Endodermal cell (in vitro differentiated cells): Measurements from ENCODE around the gene IL1RN. TPM values are rescaled to one million over a fixed set of nuclear protein-coding genes. Genes with fewer than 3 reads are reported as not detected.

Experiments
- DNase-seq: peaks from one replicate; pipeline ENCODE4 v3.0.0-alpha.2; 2017
- H3K27ac ChIP-seq: 2 replicates; pipeline ENCODE4 v1.5.1; 2013; ENCODE audit warnings: mild to moderate bottlenecking, low read depth, low read length, moderate library complexity
- H3K27me3 ChIP-seq: 2 replicates; pipeline ENCODE4 v1.6.1; 2013; ENCODE audit warnings: mild to moderate bottlenecking, low read length, moderate library complexity; ENCODE audit not compliant: insufficient read depth, control insufficient read depth, poor library complexity, severe bottlenecking
- H3K36me3 ChIP-seq: 2 replicates; pipeline ENCODE4 v1.7.0; 2013; ENCODE audit warnings: mild to moderate bottlenecking, low read length, moderate library complexity; ENCODE audit not compliant: control insufficient read depth, insufficient read depth
- H3K4me1 ChIP-seq: one replicate; pipeline ENCODE4 v1.7.0; 2013; ENCODE audit warnings: low read length; ENCODE audit not compliant: control insufficient read depth, insufficient read depth
- H3K4me3 ChIP-seq: 2 replicates; pipeline ENCODE4 v1.5.1; 2013; ENCODE audit warnings: mild to moderate bottlenecking, low read length, moderate library complexity
- H3K9ac ChIP-seq: 2 replicates; pipeline ENCODE4 v1.6.1; 2013; ENCODE audit warnings: mild to moderate bottlenecking, low read length, moderate library complexity; ENCODE audit not compliant: poor library complexity, severe bottlenecking; ENCODE audit errors: extremely low read depth
- H3K9me3 ChIP-seq: 2 replicates; pipeline ENCODE4 v1.6.1; 2013; ENCODE audit warnings: mild to moderate bottlenecking, low read length, moderate library complexity; ENCODE audit not compliant: control insufficient read depth
- H3K27ac Mint-ChIP-seq: 2 replicates; pipeline ENCODE4 v1.8.0; 2020; ENCODE audit warnings: mixed read lengths
- H3K27me3 Mint-ChIP-seq: 2 replicates; pipeline ENCODE4 v1.8.0; 2021; ENCODE audit warnings: mild to moderate bottlenecking, mixed read lengths; ENCODE audit not compliant: insufficient read depth
- H3K36me3 Mint-ChIP-seq: 2 replicates; pipeline ENCODE4 v1.8.0; 2020; ENCODE audit warnings: low read depth, mixed read lengths
- H3K4me1 Mint-ChIP-seq: 2 replicates; pipeline ENCODE4 v1.8.0; 2020; ENCODE audit warnings: mixed read lengths
- H3K4me3 Mint-ChIP-seq: 2 replicates; pipeline ENCODE4 v1.8.0; 2020; ENCODE audit warnings: mild to moderate bottlenecking, moderate library complexity, mixed read lengths
- H3K9me3 Mint-ChIP-seq: 2 replicates; pipeline ENCODE4 v1.8.0; 2020; ENCODE audit warnings: mild to moderate bottlenecking, mixed read lengths
- WGBS, 2 experiments: methylation state at CpG; one replicate each; pipeline versions ENCODE4 v1.1.5 to v1.1.7; 2013; ENCODE audit warnings: missing lambda C conversion rate in 2 of 2, mixed read lengths in 1 of 2; ENCODE audit not compliant: insufficient coverage in 1 of 2, insufficient read length in 1 of 2; 5-methylcytosine and 5-hydroxymethylcytosine counted together
- total RNA-seq, 2 donors: library from RNA; stranded (reverse); fragmentation: NEBNext Ultra II Directional in 1 of 2; extraction: Animal tissue kit (Norgen Biotek cat#: 25700) in 1 of 2; gene quantifications; 2 replicates in 1 of 2; 3 replicates in 1 of 2; pipeline ENCODE4 v1.2.1, GENCODE V29; 2021
- TF ChIP-seq, protein P1 (sequence below): fragments of 200-600 bp; sonication (generic); conservative IDR thresholded peaks from 2 replicates; pipeline ENCODE4 v1.5.0; 2021; ENCODE audit warnings: antibody characterized with exemption, mild to moderate bottlenecking

IL1RN gene
- total RNA-seq, 2 donors from 2014 or later: not detected

DNA sequence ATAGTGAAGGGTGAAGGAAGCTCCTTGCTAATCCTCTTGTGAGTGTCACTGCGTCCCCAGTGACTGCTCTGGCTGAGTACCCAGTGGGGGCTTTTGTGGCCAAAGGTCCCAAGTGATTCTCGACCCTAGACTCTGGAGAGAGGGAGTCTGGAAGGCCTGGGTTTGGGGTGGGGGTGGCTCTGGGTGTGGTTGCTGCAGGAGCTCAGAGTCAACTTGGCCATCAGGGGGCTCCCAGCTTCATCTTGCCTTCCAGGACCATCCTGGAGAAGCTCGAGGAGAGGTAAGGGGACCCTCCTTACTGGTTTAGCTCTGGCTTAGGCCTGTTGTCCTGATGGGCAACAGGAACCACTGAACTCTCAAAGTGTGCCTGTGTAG is 47.0 kb downstream of the IL1RN start:
- TF ChIP-seq, protein P1, sequence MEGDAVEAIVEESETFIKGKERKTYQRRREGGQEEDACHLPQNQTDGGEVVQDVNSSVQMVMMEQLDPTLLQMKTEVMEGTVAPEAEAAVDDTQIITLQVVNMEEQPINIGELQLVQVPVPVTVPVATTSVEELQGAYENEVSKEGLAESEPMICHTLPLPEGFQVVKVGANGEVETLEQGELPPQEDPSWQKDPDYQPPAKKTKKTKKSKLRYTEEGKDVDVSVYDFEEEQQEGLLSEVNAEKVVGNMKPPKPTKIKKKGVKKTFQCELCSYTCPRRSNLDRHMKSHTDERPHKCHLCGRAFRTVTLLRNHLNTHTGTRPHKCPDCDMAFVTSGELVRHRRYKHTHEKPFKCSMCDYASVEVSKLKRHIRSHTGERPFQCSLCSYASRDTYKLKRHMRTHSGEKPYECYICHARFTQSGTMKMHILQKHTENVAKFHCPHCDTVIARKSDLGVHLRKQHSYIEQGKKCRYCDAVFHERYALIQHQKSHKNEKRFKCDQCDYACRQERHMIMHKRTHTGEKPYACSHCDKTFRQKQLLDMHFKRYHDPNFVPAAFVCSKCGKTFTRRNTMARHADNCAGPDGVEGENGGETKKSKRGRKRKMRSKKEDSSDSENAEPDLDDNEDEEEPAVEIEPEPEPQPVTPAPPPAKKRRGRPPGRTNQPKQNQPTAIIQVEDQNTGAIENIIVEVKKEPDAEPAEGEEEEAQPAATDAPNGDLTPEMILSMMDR: peak; percentile 37

DNA sequence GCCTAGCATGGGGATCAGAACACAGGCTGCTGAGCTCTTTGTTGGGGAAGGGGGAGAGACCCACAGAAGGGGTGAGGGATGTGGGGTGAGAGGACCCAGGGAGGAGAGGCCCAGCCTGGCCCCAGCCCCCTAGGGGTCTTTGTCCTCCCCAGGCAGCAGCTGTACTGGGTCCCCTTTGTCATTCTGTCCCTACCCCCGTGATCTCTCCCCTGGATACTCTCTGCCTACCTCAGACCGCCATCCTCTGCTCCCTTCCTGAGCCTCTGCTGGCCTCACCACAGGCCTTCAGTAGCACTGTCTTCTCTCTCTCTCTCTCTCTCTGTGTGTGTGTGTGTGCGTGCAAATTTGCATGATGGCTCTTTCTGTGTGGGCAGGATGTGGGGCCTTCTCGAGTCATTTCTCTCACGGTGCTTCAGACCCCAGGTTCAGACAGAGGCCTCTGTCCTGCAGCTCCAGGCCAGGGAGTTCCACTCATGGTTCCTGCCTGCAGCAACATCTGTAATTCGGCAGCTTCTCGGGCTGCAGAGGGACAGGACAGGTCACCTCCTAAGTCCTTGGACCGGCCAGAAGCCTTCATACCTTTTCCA is 47.7 kb downstream of the IL1RN start:
- Histone ChIP-seq H3K4me1 (no peaks in the 10 kb centered on the region), H3K36me3 (no peaks in the 10 kb centered on the region), H3K9ac (no peak overlapping the region), H3K27me3 (no peaks in the 10 kb centered on the region), H3K9me3 (no peaks in the 10 kb centered on the region), H3K4me3 (no peak overlapping the region), H3K27ac (no peak overlapping the region)
- 84 to 100% methylated on average over 1 to 8 of the region's 8 CpGs for WGBS, 2 experiments
- Mint-ChIP-seq H3K27ac (no peak overlapping the region), H3K36me3 (no peaks in the 10 kb centered on the region), H3K27me3 (peaks cover 3% of the 10 kb centered on the region), H3K4me1 (peaks cover 17% of the 10 kb centered on the region), H3K9me3 (no peaks in the 10 kb centered on the region), H3K4me3 (no peak overlapping the region)
- no peak for DNase-seq
- TF ChIP-seq, protein P1: no peak

More for the DNA sequence above, 47.0 kb downstream of the IL1RN start:
- Histone ChIP-seq H3K4me3 (no peak overlapping the region), H3K27me3 (no peaks in the 10 kb centered on the region), H3K9ac (no peak overlapping the region), H3K36me3 (no peaks in the 10 kb centered on the region), H3K9me3 (no peaks in the 10 kb centered on the region), H3K27ac (no peak overlapping the region), H3K4me1 (no peaks in the 10 kb centered on the region)
- Mint-ChIP-seq H3K4me1 (peaks cover 17% of the 10 kb centered on the region), H3K27me3 (peaks cover 3% of the 10 kb centered on the region), H3K36me3 (no peaks in the 10 kb centered on the region), H3K27ac (no peak overlapping the region), H3K9me3 (no peaks in the 10 kb centered on the region), H3K4me3 (no peak overlapping the region)
- 85 to 93% methylated on average over 2 to 3 of the region's 3 CpGs for WGBS, 2 experiments
- DNase-seq: no peak

DNA sequence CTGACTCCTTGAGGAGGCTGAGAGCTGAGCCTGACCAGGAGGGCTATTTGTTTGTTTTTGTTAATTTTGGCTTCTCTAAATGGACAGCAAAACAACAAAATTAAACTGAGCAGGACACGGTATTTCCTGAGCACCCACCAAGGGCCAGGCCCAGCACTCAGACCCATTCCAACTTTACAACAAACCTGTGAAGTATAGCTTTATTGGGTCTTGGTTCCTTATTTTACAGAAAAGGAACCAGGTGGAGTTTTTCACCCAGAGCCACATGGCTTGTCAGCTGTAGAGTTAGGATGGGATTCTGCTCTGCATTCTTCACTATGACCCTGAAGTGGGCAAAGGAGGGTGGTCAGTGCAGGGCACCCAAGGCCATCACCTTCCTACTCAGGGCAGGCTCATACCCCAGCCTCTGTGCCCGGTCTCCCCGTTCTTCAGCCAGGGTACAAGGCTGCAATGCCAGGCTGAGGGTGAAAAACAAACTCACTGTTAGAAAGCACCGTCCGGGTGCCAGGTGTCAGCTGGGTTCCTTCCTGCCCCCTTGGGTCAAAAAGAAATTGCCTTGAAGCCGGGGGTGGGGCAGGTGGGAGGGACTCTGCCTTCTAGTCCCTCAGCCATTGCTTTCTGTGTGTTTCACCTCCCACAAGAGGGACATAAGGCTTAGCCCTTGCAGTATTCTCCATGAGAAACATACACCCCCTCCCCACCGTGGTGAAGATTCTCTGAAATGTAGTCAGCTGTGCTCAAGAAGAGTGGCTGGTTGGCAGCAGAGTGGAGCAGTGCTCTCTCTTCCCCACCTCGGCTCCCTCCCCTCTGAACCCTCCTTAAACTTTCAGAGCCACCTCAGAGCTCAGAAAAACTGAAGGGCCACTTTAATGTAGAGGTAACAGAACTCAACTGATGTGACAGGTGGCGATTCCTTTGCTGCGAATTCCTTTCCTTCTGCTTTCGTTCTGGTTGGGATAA is 48.6 kb downstream of the IL1RN start:
- Histone ChIP-seq H3K27me3 (no peaks in the 10 kb centered on the region), H3K4me1 (no peaks in the 10 kb centered on the region), H3K27ac (no peak overlapping the region), H3K4me3 (no peak overlapping the region), H3K9me3 (no peaks in the 10 kb centered on the region), H3K36me3 (no peaks in the 10 kb centered on the region), H3K9ac (no peak overlapping the region)
- 86% methylated on average over 10 to 11 of the region's 11 CpGs for WGBS, 2 experiments
- Mint-ChIP-seq H3K36me3 (no peaks in the 10 kb centered on the region), H3K4me1 (peaks cover 23% of the 10 kb centered on the region), H3K27ac (no peak overlapping the region), H3K4me3 (no peak overlapping the region), H3K9me3 (no peaks in the 10 kb centered on the region), H3K27me3 (peaks cover 3% of the 10 kb centered on the region)
- TF ChIP-seq, protein P1: no peak
- no peak for DNase-seq
